Stimulated activated CD4-positive, alpha-beta T cell treated with anti-CD3 and anti-CD28 coated beads, Interleukin-1b, Interleukin-23, amount 100 ng/mL, for 1 hour (primary cell): ENCODE data around the gene DDX3Y.

Experiments used
- DNase-seq, 2 donors: peaks; one replicate each; pipeline ENCODE4 v3.0.0-alpha.2; 2020; ENCODE audit warnings: low read depth in 2 of 2

The DDX3Y gene

GRCh38 chrY:12904618-12905516 is at the start of gene DDX3Y:
DDX3Y (plus strand) TSS chrY:12904868; CDS start chrY:12904937, 69 bp downstream.
- peak; percentile 54 to 60 for DNase-seq

- DNase-seq, result no peak
Measured at GRCh38 chrY:12855791-12856275, 48.8 kb upstream of the DDX3Y start.

GRCh38 chrY:12867960-12868359 is 36.7 kb upstream of the DDX3Y start:
- no peak for DNase-seq

GRCh38 chrY:12896973-12897372 is 7.7 kb upstream of the DDX3Y start:
- no peak for DNase-seq

GRCh38 chrY:12898604-12899003 is 6.1 kb upstream of the DDX3Y start:
- no peak for DNase-seq

GRCh38 chrY:12905517-12905872 is 827 bp downstream of the DDX3Y start:
- peak in 1 of 2 donors; percentile 39 for DNase-seq

- DNase-seq, result no peak
Measured at GRCh38 chrY:12905895-12906294, 1.2 kb downstream of the DDX3Y start.

GRCh38 chrY:12913541-12913940 is 8.9 kb downstream of the DDX3Y start:
- no peak for DNase-seq

GRCh38 chrY:12928043-12928442 is 23.4 kb downstream of the DDX3Y start:
- no peak for DNase-seq

GRCh38 chrY:12941725-12942687 is 37.3 kb downstream of the DDX3Y start:
- no peak for DNase-seq
